Uterus (tissue), 4 donors: ENCODE measurements around the gene CCDC88B. TPM values are rescaled to one million over a fixed set of nuclear protein-coding genes. Genes with fewer than 3 reads are reported as not detected.

ENCODE experiments used
- DNase-seq, 2 donors: peaks; one replicate each; pipeline ENCODE4 v3.0.0-alpha.2; 2019 to 2020
- H3K27ac ChIP-seq, 2 donors: fragments of 200-600 bp; sonication (generic); 1 replicate in 1 of 2; 2 replicates in 1 of 2; pipeline ENCODE4 v1.5.1; 2016 to 2018
- H3K27me3 ChIP-seq, 2 donors: fragments of 200-600 bp; sonication (generic); one replicate each; pipeline ENCODE4 v1.5.1; 2018 to 2019; ENCODE audit warnings: control low read depth in 1 of 2
- H3K36me3 ChIP-seq, 2 donors: fragments of 200-600 bp; sonication (generic); one replicate each; pipeline ENCODE4 v1.5.1; 2019; ENCODE audit warnings: control low read depth in 1 of 2
- H3K4me1 ChIP-seq, 2 donors: fragments of 200-600 bp; sonication (generic); one replicate each; pipeline ENCODE4 v1.5.1; 2018 to 2019; ENCODE audit warnings: control low read depth in 1 of 2
- H3K4me3 ChIP-seq, 2 donors: fragments of 200-600 bp; sonication (generic); 1 replicate in 1 of 2; 2 replicates in 1 of 2; pipeline ENCODE4 v1.5.1; 2018 to 2019; ENCODE audit warnings: mild to moderate bottlenecking in 1 of 2
- H3K9me3 ChIP-seq, 2 donors: fragments of 200-600 bp; sonication (generic); one replicate each; pipeline ENCODE4 v1.5.1; 2019; ENCODE audit warnings: control low read depth in 1 of 2
- POLR2A ChIP-seq, 2 donors: fragments of 450-650 bp; IDR thresholded peaks; one replicate each; pipeline ENCODE4 v1.6.1; 2016; ENCODE audit warnings: antibody characterized with exemption in 2 of 2, mild to moderate bottlenecking in 1 of 2, moderate library complexity in 1 of 2
- intact Hi-C: fragments of 100-400 bp; cut with DNase I; formaldehyde crosslinking; loops from one replicate; pipeline ENCODE4 v1.15.1; 2023; ENCODE audit warnings: low total_unique reads
- total RNA-seq, 4 donors: library from RNA; depleted of rRNA in 3 of 4; stranded (reverse); fragments of >200 nt in 3 of 4; gene quantifications; one replicate each; pipeline versions ENCODE4 v1.1.0 to v1.2.4, GENCODE V29; 2014 to 2023
- TF ChIP-seq, protein P1 (sequence below), 4 experiments: fragments of 200-600 bp in 2 of 4; fragments of 450-650 bp in 2 of 4; sonication (generic) in 2 of 4; IDR thresholded peaks; one replicate each; pipeline ENCODE4 v1.5.1; 2016 to 2019; ENCODE audit warnings: antibody characterized with exemption in 4 of 4, mild to moderate bottlenecking in 2 of 4, moderate library complexity in 1 of 4
- donor health status: DM: yes; HTN: yes; CAD: no.

CCDC88B gene
- total RNA-seq, 4 donors from 2014 or later = 0.29 to 5.7 (median 2.9) TPM

DNA sequence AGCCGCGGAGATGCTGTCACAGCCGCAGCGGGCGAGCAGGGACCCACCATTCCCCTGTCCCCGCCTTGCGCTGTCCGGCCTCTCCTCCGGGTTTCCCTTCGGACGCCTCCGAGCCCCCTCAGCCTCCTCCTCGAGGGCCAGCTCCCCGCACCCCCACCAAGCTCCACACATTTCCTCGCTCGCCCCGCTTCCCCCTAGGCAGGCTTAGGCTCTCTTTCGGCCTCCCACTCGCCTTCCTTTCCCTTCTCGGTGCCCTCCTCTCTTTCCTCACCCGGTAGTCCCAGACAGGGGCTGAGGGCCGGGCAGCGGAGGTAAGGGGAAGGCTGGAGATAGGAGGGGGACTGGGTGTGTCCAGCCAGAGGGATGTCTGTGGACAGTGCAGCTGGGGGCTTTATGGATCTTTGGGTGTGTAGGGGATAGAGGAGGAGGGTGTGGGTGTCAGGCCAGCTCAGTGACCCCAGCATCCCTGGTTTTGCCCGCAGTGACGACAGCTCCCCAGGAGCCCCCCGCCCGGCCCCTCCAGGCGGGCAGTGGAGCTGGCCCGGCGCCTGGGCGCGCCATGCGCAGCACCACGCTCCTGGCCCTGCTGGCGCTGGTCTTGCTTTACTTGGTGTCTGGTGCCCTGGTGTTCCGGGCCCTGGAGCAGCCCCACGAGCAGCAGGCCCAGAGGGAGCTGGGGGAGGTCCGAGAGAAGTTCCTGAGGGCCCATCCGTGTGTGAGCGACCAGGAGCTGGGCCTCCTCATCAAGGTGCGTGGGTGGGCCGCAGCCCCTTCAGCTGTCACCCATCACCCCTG is 47.3 kb upstream of the CCDC88B start:
- H3K4me3 ChIP-seq = no peak overlapping the region
- H3K9me3 ChIP-seq = no peaks in the 10 kb centered on the region
- H3K27ac ChIP-seq = no peak overlapping the region
- no peaks in the 10 kb centered on the region for H3K36me3 ChIP-seq
- H3K4me1 ChIP-seq = peaks cover 0 to 14% of the 10 kb centered on the region in 2 donors
- peaks cover 5 to 21% of the 10 kb centered on the region in 2 donors for H3K27me3 ChIP-seq
- DNase-seq = no peak
- intact Hi-C loops = no loop called here
- TF ChIP-seq POLR2A (IDR thresholded peaks at IDR 0.05) = no peak
- TF ChIP-seq, protein P1, sequence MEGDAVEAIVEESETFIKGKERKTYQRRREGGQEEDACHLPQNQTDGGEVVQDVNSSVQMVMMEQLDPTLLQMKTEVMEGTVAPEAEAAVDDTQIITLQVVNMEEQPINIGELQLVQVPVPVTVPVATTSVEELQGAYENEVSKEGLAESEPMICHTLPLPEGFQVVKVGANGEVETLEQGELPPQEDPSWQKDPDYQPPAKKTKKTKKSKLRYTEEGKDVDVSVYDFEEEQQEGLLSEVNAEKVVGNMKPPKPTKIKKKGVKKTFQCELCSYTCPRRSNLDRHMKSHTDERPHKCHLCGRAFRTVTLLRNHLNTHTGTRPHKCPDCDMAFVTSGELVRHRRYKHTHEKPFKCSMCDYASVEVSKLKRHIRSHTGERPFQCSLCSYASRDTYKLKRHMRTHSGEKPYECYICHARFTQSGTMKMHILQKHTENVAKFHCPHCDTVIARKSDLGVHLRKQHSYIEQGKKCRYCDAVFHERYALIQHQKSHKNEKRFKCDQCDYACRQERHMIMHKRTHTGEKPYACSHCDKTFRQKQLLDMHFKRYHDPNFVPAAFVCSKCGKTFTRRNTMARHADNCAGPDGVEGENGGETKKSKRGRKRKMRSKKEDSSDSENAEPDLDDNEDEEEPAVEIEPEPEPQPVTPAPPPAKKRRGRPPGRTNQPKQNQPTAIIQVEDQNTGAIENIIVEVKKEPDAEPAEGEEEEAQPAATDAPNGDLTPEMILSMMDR (IDR thresholded peaks at IDR 0.05) = no peak

DNA sequence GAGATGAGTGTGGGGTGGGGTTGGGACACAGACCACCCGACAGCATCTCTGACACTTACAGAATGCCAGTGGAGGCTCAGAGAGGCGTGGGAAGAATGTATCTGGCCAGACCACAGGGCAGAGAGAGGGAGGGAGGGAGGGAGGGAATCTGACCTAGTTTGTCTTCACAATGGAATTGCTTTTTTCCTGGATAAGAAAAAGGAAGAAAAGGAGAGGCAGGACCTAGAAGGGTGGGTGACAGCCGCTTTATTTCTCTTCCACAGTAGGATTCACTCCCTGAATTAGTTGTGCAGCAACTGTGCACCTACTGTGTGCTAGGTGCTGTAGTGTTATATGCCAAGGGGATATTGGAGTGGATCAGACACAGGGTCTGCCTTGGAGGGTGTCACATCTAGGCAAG is 45.2 kb upstream of the CCDC88B start:
- Histone ChIP-seq H3K4me1 (peaks cover 0 to 23% of the 10 kb centered on the region in 2 donors), H3K27me3 (peaks cover 10 to 27% of the 10 kb centered on the region in 2 donors), H3K4me3 (no peak overlapping the region), H3K9me3 (no peaks in the 10 kb centered on the region), H3K27ac (no peak overlapping the region), H3K36me3 (no peaks in the 10 kb centered on the region)
- intact Hi-C loops = loop anchor here (5.0 kb wide), 1 partner anchor 87 kb away; the partner anchor contains the start of gene FERMT3
- no peak for TF ChIP-seq POLR2A (IDR thresholded peaks at IDR 0.05)
- TF ChIP-seq, protein P1 (IDR thresholded peaks at IDR 0.05) = no peak
- no peak for DNase-seq

GRCh38 chr11:64295760-64296159 is 44.2 kb upstream of the CCDC88B start:
- intact Hi-C loops = loop anchor here (5.0 kb wide), 1 partner anchor 88 kb away; the partner anchor contains the start of gene FERMT3
- Histone ChIP-seq H3K36me3 (no peaks in the 10 kb centered on the region), H3K4me1 (peaks cover 0 to 30% of the 10 kb centered on the region in 2 donors), H3K27ac (no peak overlapping the region), H3K9me3 (no peaks in the 10 kb centered on the region), H3K27me3 (peaks cover 19 to 27% of the 10 kb centered on the region in 2 donors), H3K4me3 (no peak overlapping the region)
- DNase-seq = no peak
- TF ChIP-seq, protein P1 (IDR thresholded peaks at IDR 0.05) = no peak
- no peak for TF ChIP-seq POLR2A (IDR thresholded peaks at IDR 0.05)

- no peak for DNase-seq
- H3K27ac ChIP-seq = no peak overlapping the region
- intact Hi-C loops = loop anchor here (5.0 kb wide), 1 partner anchor 89 kb away; the partner anchor contains the start of gene FERMT3
- TF ChIP-seq POLR2A (IDR thresholded peaks at IDR 0.05) = no peak
- TF ChIP-seq, protein P1 (IDR thresholded peaks at IDR 0.05) = no peak
- H3K4me3 ChIP-seq = no peak overlapping the region
- H3K27me3 ChIP-seq = peaks cover 20 to 27% of the 10 kb centered on the region in 2 donors
- H3K9me3 ChIP-seq = no peaks in the 10 kb centered on the region
- peaks cover 0 to 30% of the 10 kb centered on the region in 2 donors for H3K4me1 ChIP-seq
- no peaks in the 10 kb centered on the region for H3K36me3 ChIP-seq
These were observed 43.8 kb upstream of the CCDC88B start for GRCh38 chr11:64296236-64296635.
